ENCODE measurements around the gene GNLY.

The GNLY gene

GRCh38 chr2:85741833-85742455 is 47.8 kb downstream of the GNLY start:
- TF ChIP-seq EZH2 (IDR thresholded peaks at IDR 0.05; ENCODE audit: borderline replicate concordance, low read length): no peak
- TF ChIP-seq CTCF (IDR thresholded peaks at IDR 0.05; ENCODE audit: low read length): no peak
- Histone ChIP-seq H3K79me2 (ENCODE audit: insufficient read depth, low read length) (no peaks in the 10 kb centered on the region), H3K36me3 (ENCODE audit: insufficient read depth, low read length) (no peaks in the 10 kb centered on the region), H3F3A (ENCODE audit: insufficient read depth, low read length) (no peaks in the 10 kb centered on the region), H3K4me3 (ENCODE audit: low read depth, low read length, poor library complexity, severe bottlenecking) (no peak overlapping the region), H3K9ac (ENCODE audit: low read length) (no peak overlapping the region), H3K9me2 (ENCODE audit: low read depth, low read length) (no peaks in the 10 kb centered on the region), H4K20me1 (ENCODE audit: insufficient read depth, low read length) (no peaks in the 10 kb centered on the region), H2AFZ (ENCODE audit: low read length) (no peak overlapping the region), H3K27ac (ENCODE audit: low read depth, low read length, poor library complexity, severe bottlenecking) (no peak overlapping the region), H3K9me3 (ENCODE audit: low read length) (no peaks in the 10 kb centered on the region), H3K27me3 (ENCODE audit: insufficient read depth, low read length) (no peaks in the 10 kb centered on the region), H3K4me2 (ENCODE audit: low read length) (no peak overlapping the region), H3K4me1 (ENCODE audit: insufficient read depth, low read length, severe bottlenecking) (no peaks in the 10 kb centered on the region)

GRCh38 chr2:85743304-85743978 is 49.3 kb downstream of the GNLY start:
- H3K9me2 ChIP-seq (ENCODE audit: low read depth, low read length): no peaks in the 10 kb centered on the region
- H3K79me2 ChIP-seq (ENCODE audit: insufficient read depth, low read length): no peaks in the 10 kb centered on the region
- no peak overlapping the region for H3K4me3 ChIP-seq (ENCODE audit: low read depth, low read length, poor library complexity, severe bottlenecking)
- H3F3A ChIP-seq (ENCODE audit: insufficient read depth, low read length): no peaks in the 10 kb centered on the region
- H3K9me3 ChIP-seq (ENCODE audit: low read length): no peaks in the 10 kb centered on the region
- H4K20me1 ChIP-seq (ENCODE audit: insufficient read depth, low read length): no peaks in the 10 kb centered on the region
- H3K4me2 ChIP-seq (ENCODE audit: low read length): no peak overlapping the region
- H3K4me1 ChIP-seq (ENCODE audit: insufficient read depth, low read length, severe bottlenecking): no peaks in the 10 kb centered on the region
- no peak for TF ChIP-seq EZH2 (IDR thresholded peaks at IDR 0.05; ENCODE audit: borderline replicate concordance, low read length)
- no peak for TF ChIP-seq CTCF (IDR thresholded peaks at IDR 0.05; ENCODE audit: low read length)
- H3K27me3 ChIP-seq (ENCODE audit: insufficient read depth, low read length): no peaks in the 10 kb centered on the region; the same call in 1 of the 2 replicates
- no peaks in the 10 kb centered on the region for H3K36me3 ChIP-seq (ENCODE audit: insufficient read depth, low read length)
- no peak overlapping the region for H3K27ac ChIP-seq (ENCODE audit: low read depth, low read length, poor library complexity, severe bottlenecking)
- H3K9ac ChIP-seq (ENCODE audit: low read length): no peak overlapping the region
- H2AFZ ChIP-seq (ENCODE audit: low read length): no peak overlapping the region

GRCh38 chr2:85744055-85744454 is 49.9 kb downstream of the GNLY start:
- TF ChIP-seq CTCF (IDR thresholded peaks at IDR 0.05; ENCODE audit: low read length) (no peak), EZH2 (IDR thresholded peaks at IDR 0.05; ENCODE audit: borderline replicate concordance, low read length) (no peak)
- H3K4me2 ChIP-seq (ENCODE audit: low read length): no peak overlapping the region
- H3K36me3 ChIP-seq (ENCODE audit: insufficient read depth, low read length): no peaks in the 10 kb centered on the region
- no peak overlapping the region for H2AFZ ChIP-seq (ENCODE audit: low read length)
- no peak overlapping the region for H3K9ac ChIP-seq (ENCODE audit: low read length)
- no peaks in the 10 kb centered on the region for H3K9me3 ChIP-seq (ENCODE audit: low read length)
- H3K4me1 ChIP-seq (ENCODE audit: insufficient read depth, low read length, severe bottlenecking): no peaks in the 10 kb centered on the region
- no peak overlapping the region for H3K4me3 ChIP-seq (ENCODE audit: low read depth, low read length, poor library complexity, severe bottlenecking)
- no peaks in the 10 kb centered on the region; the same call in 1 of the 2 replicates for H3K27me3 ChIP-seq (ENCODE audit: insufficient read depth, low read length)
- no peaks in the 10 kb centered on the region for H3K9me2 ChIP-seq (ENCODE audit: low read depth, low read length)
- H4K20me1 ChIP-seq (ENCODE audit: insufficient read depth, low read length): no peaks in the 10 kb centered on the region
- no peak overlapping the region for H3K27ac ChIP-seq (ENCODE audit: low read depth, low read length, poor library complexity, severe bottlenecking)
- H3F3A ChIP-seq (ENCODE audit: insufficient read depth, low read length): no peaks in the 10 kb centered on the region
- H3K79me2 ChIP-seq (ENCODE audit: insufficient read depth, low read length): no peaks in the 10 kb centered on the region

Measured in OCI-LY1 (cell line).